ENCODE measurements around the gene RDX. TPM values are rescaled to one million over a fixed set of nuclear protein-coding genes. Genes with fewer than 3 reads are reported as not detected.

Gene RDX
- total and polyA plus RNA-seq, 2 of the 4 experiments (the other 2 are of a cell fraction), result 61.1 to 72.4 TPM

GRCh38 chr11:110297076-110297725 is 787 bp upstream of the RDX start:
- no peak overlapping the region for H2BK15ac ChIP-seq (ENCODE audit: low read depth, low read length)
- H2BK5ac ChIP-seq (ENCODE audit: low read depth, low read length, poor library complexity, severe bottlenecking), result peak overlapping the region; percentile 65
- TF ChIP-seq MAZ (IDR thresholded peaks at IDR 0.05; ENCODE audit: borderline replicate concordance, low read depth, low read length), result no peak
- TF ChIP-seq CEBPB (IDR thresholded peaks at IDR 0.05; ENCODE audit: low read depth, low read length), result no peak
- TF ChIP-seq CTCF (conservative IDR thresholded peaks at IDR 0.05; ENCODE audit: low read depth, low read length), result no peak
- no peak for TF ChIP-seq SMC3 (IDR thresholded peaks at IDR 0.05; ENCODE audit: low read depth, low read length)
- no peak for TF ChIP-seq RCOR1 (IDR thresholded peaks at IDR 0.05; ENCODE audit: insufficient replicate concordance, low read length)
- TF ChIP-seq CHD1 (IDR thresholded peaks at IDR 0.05; ENCODE audit: low read depth, low read length), result no peak
- TF ChIP-seq, protein P1, sequence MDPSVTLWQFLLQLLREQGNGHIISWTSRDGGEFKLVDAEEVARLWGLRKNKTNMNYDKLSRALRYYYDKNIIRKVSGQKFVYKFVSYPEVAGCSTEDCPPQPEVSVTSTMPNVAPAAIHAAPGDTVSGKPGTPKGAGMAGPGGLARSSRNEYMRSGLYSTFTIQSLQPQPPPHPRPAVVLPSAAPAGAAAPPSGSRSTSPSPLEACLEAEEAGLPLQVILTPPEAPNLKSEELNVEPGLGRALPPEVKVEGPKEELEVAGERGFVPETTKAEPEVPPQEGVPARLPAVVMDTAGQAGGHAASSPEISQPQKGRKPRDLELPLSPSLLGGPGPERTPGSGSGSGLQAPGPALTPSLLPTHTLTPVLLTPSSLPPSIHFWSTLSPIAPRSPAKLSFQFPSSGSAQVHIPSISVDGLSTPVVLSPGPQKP (IDR thresholded peaks at IDR 0.05; ENCODE audit: borderline replicate concordance, low read depth, low read length), result no peak
- no peak for TF ChIP-seq POLR2A (IDR thresholded peaks at IDR 0.05; ENCODE audit: low read depth, low read length)
- no peak for TF ChIP-seq RAD21 (IDR thresholded peaks at IDR 0.05; ENCODE audit: low read length)
- no peak for TF ChIP-seq MAFK (IDR thresholded peaks at IDR 0.05; ENCODE audit: low read depth, low read length)
- TF ChIP-seq, protein P2, sequence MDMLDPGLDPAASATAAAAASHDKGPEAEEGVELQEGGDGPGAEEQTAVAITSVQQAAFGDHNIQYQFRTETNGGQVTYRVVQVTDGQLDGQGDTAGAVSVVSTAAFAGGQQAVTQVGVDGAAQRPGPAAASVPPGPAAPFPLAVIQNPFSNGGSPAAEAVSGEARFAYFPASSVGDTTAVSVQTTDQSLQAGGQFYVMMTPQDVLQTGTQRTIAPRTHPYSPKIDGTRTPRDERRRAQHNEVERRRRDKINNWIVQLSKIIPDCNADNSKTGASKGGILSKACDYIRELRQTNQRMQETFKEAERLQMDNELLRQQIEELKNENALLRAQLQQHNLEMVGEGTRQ (IDR thresholded peaks at IDR 0.05; ENCODE audit: low read depth, low read length), result no peak
- no peak for TF ChIP-seq MXI1 (IDR thresholded peaks at IDR 0.05; ENCODE audit: borderline replicate concordance, low read depth, low read length)
- TF ChIP-seq BHLHE40 (IDR thresholded peaks at IDR 0.05; ENCODE audit: low read depth, low read length), result no peak
- no peak for TF ChIP-seq FOS (IDR thresholded peaks at IDR 0.05; ENCODE audit: low read depth, low read length)
- POLR2A ChIA-PET (ENCODE audit: unreplicated experiment), result no interaction called here
- no peak overlapping the region for H2BK20ac ChIP-seq (ENCODE audit: low read depth, low read length)
- peak overlapping the region; percentile 65; the same call in 1 of the 2 replicates for H4K5ac ChIP-seq (ENCODE audit: low read depth, low read length)
- peaks cover 4% of the 10 kb centered on the region for H3K9me1 ChIP-seq (ENCODE audit: insufficient read depth, low read length)
- H3K27ac ChIP-seq (ENCODE audit: insufficient read depth, low read length), result peak overlapping the region; percentile 75
- H3K4me3 ChIP-seq (ENCODE audit: insufficient read depth, low read depth, low read length), result peak overlapping the region; percentile 99
- H3K4ac ChIP-seq (ENCODE audit: low read depth, low read length), result peak overlapping the region; percentile 55; the same call in 1 of the 2 replicates
- dilution Hi-C loops (cut with HindIII; ENCODE audit: low sequenced_read_pairs, unreplicated experiment), result no loop called here
- 0% methylated on average over 1 of the region's 10 CpGs; no CpG with 5 or more reads in 1 of the 2 experiments for WGBS, 2 experiments (ENCODE audit: extremely low coverage in 2 of 2, insufficient read length in 1 of 2)
- ATAC-seq (ENCODE audit: low read depth), result no peak
- in situ Hi-C loops (cut with MboI; ENCODE audit: low sequenced_read_pairs), result no loop called here
- peak overlapping the region; percentile 24 for H3K18ac ChIP-seq (ENCODE audit: low read depth, low read length)
- H3K36me3 ChIP-seq (ENCODE audit: control insufficient read depth, insufficient read depth, low read length), result no peaks in the 10 kb centered on the region
- H3K23ac ChIP-seq (ENCODE audit: low read depth, low read length), result no peak overlapping the region
- no peak overlapping the region for H2AK5ac ChIP-seq (ENCODE audit: low read depth, low read length)
- H4K8ac ChIP-seq (ENCODE audit: low read depth in 2 of 2, low read length in 2 of 2), result peak overlapping the region; percentile 14 to 66; a peak in 2 of 4 replicates
- peaks cover 26% of the 10 kb centered on the region for H4K20me1 ChIP-seq (ENCODE audit: insufficient read depth, low read length)
- CTCF ChIA-PET, result interaction anchor here (0.5 to 1.4 kb wide), 4 partner anchors 16 to 1262 kb away, joined by 3 read pairs; no protein-coding TSS in a partner anchor
- no peaks in the 10 kb centered on the region for H3K9me3 ChIP-seq (ENCODE audit: control insufficient read depth, insufficient read depth, low read length)
- H3K14ac ChIP-seq (replicated peaks; ENCODE audit: low read depth, low read length), result peak overlapping the region; percentile 64; the same call in 1 of the 2 replicates
- H4K91ac ChIP-seq (ENCODE audit: insufficient read depth, low read depth, low read length), result peak overlapping the region; percentile 26
- intact Hi-C loops (cut with micrococcal nuclease), result loop anchor here (1.0 to 5.0 kb wide), 2 partner anchors 70 to 136 kb away; no protein-coding TSS in a partner anchor
- no TSS peak for BruUV-seq (replicated peaks)
- H3K4me2 ChIP-seq (ENCODE audit: low read depth, low read length), result peak overlapping the region; percentile 95
- H3K9ac ChIP-seq (ENCODE audit: low read depth, low read length), result peak overlapping the region; percentile 69
- H2AFZ ChIP-seq (replicated peaks; ENCODE audit: low read length, poor library complexity), result peak overlapping the region; percentile 98
- peaks cover 0 to 12% of the 10 kb centered on the region in 2 experiments; a peak in 2 of 4 replicates for H3K79me1 ChIP-seq (ENCODE audit: low read depth in 1 of 2, low read length in 2 of 2)
- DNase-seq, result peak; percentile 53
- peak overlapping the region; percentile 21 for H2AK9ac ChIP-seq (replicated peaks; ENCODE audit: low read depth, low read length, poor library complexity)
- H2BK120ac ChIP-seq (ENCODE audit: low read depth, low read length), result peak overlapping the region; percentile 86
- H3K4me1 ChIP-seq (ENCODE audit: control insufficient read depth, insufficient read depth, low read length), result peaks cover 13% of the 10 kb centered on the region
- H3K56ac ChIP-seq (ENCODE audit: extremely low read depth, insufficient read depth, low read length), result peak overlapping the region; percentile 50
- no peaks in the 10 kb centered on the region for H3K27me3 ChIP-seq (ENCODE audit: control insufficient read depth, insufficient read depth, low read length)
